Neural cell (in vitro differentiated cells): ENCODE measurements around the gene NOL4L. TPM values are rescaled to one million over a fixed set of nuclear protein-coding genes. Genes with fewer than 3 reads are reported as not detected.
A peak's percentile ranks its signal among the peaks of the same experiment; 100 is the strongest.

Experiments
- H2AFZ ChIP-seq: fragments of 200-600, 300-800 bp; sonication (generic), shearing (Covaris generic); 2 replicates; pipeline ENCODE4 v1.6.0; 2014; ENCODE audit warnings: low read depth, mild to moderate bottlenecking, antibody characterized with exemption, low read length, moderate library complexity
- H3F3A ChIP-seq: fragments of 200-600 bp; shearing (Covaris generic); 2 replicates; pipeline ENCODE4 v1.6.1; 2016; ENCODE audit warnings: mild to moderate bottlenecking, moderate library complexity, mixed read lengths, antibody characterized with exemption, low read length; ENCODE audit not compliant: insufficient read depth, poor library complexity, severe bottlenecking
- H3K27ac ChIP-seq: fragments of 200-600, 300-800 bp; sonication (generic), shearing (Covaris generic); 2 replicates; pipeline ENCODE4 v1.5.1; 2014; ENCODE audit warnings: mild to moderate bottlenecking, low read length, moderate library complexity
- H3K27me3 ChIP-seq: fragments of 300-800, 200-600 bp; sonication (generic), shearing (Covaris generic); 2 replicates; pipeline ENCODE4 v1.6.0; 2014; ENCODE audit warnings: mild to moderate bottlenecking, low read depth, low read length, moderate library complexity; ENCODE audit not compliant: insufficient read depth
- H3K36me3 ChIP-seq: fragments of 300-800, 200-600 bp; sonication (generic), shearing (Covaris generic); 2 replicates; pipeline ENCODE4 v1.5.1; 2014; ENCODE audit warnings: mild to moderate bottlenecking, antibody characterized with exemption, low read length, moderate library complexity; ENCODE audit not compliant: insufficient read depth
- H3K4me2 ChIP-seq: fragments of 300-800, 200-600 bp; sonication (generic), shearing (Covaris generic); 2 replicates; pipeline ENCODE4 v1.6.0; 2014; ENCODE audit warnings: mild to moderate bottlenecking, low read length
- H3K4me3 ChIP-seq: fragments of 300-800, 200-600 bp; sonication (generic), shearing (Covaris generic); 2 replicates; pipeline ENCODE4 v1.5.1; 2014; ENCODE audit warnings: mild to moderate bottlenecking, low read length, moderate library complexity
- H3K79me2 ChIP-seq: fragments of 200-600 bp; shearing (Covaris generic); replicated peaks from 2 replicates; pipeline ENCODE4 v1.6.0; 2014; ENCODE audit warnings: mild to moderate bottlenecking, low read length, moderate library complexity; ENCODE audit not compliant: insufficient read depth
- H3K9ac ChIP-seq: fragments of 300-800, 200-600 bp; sonication (generic), shearing (Covaris generic); 2 replicates; pipeline ENCODE4 v1.6.1; 2016; ENCODE audit warnings: mild to moderate bottlenecking, low read length, mixed read lengths
- H3K9me2 ChIP-seq: fragments of 200-600 bp; shearing (Covaris generic); 2 replicates; pipeline ENCODE4 v1.6.1; 2016; ENCODE audit warnings: mild to moderate bottlenecking, low read length, mixed read lengths; ENCODE audit not compliant: insufficient read depth
- H3K9me3 ChIP-seq: fragments of 200-600, 300-800 bp; sonication (generic), shearing (Covaris generic); 2 replicates; pipeline ENCODE4 v1.6.1; 2016; ENCODE audit warnings: mild to moderate bottlenecking, mixed run types, low read length, moderate library complexity, mixed read lengths
- H4K20me1 ChIP-seq: fragments of 200-600 bp; shearing (Covaris generic); 2 replicates; pipeline ENCODE4 v1.6.1; 2016; ENCODE audit warnings: mild to moderate bottlenecking, mixed run types; ENCODE audit not compliant: insufficient read depth
- EP300 ChIP-seq: fragments of 450-650 bp; conservative IDR thresholded peaks from 2 replicates; pipeline ENCODE4 v1.6.1; 2014; ENCODE audit warnings: antibody characterized with exemption, mild to moderate bottlenecking, moderate library complexity; ENCODE audit not compliant: poor library complexity, severe bottlenecking
- EZH2 ChIP-seq: fragments of 200-600, 300-800 bp; shearing (Covaris generic), sonication (generic); IDR thresholded peaks from 2 replicates; pipeline ENCODE4 v1.6.1; 2014; ENCODE audit warnings: antibody characterized with exemption, low read length, borderline replicate concordance, mild to moderate bottlenecking; ENCODE audit not compliant: insufficient read depth, poor library complexity, severe bottlenecking
- MXI1 ChIP-seq: fragments of 450-650 bp; conservative IDR thresholded peaks from 2 replicates; pipeline ENCODE4 v1.6.1; 2014; ENCODE audit warnings: antibody characterized with exemption, mild to moderate bottlenecking; ENCODE audit not compliant: poor library complexity, severe bottlenecking
- POLR2AphosphoS5 ChIP-seq: IDR thresholded peaks from 2 replicates; pipeline ENCODE4 v1.6.1; 2012
- RAD21 ChIP-seq: fragments of 450-650 bp; conservative IDR thresholded peaks from 2 replicates; pipeline ENCODE4 v1.6.1; 2014; ENCODE audit warnings: antibody characterized with exemption, mild to moderate bottlenecking, moderate library complexity
- SMC3 ChIP-seq: fragments of 450-650 bp; conservative IDR thresholded peaks from 2 replicates; pipeline ENCODE4 v1.6.1; 2014; ENCODE audit warnings: antibody characterized with exemption, mild to moderate bottlenecking, moderate library complexity; ENCODE audit not compliant: poor library complexity
- TAF1 ChIP-seq: IDR thresholded peaks from 2 replicates; pipeline ENCODE4 v1.6.1; 2012; ENCODE audit warnings: low read depth
- polyA plus RNA-seq: library from polyadenylated mRNA; depleted of rRNA; stranded (reverse); fragments of >200 nt; gene quantifications from 2 replicates; pipeline ENCODE4 v1.2.3, GENCODE V29; 2014
- TF ChIP-seq, protein P1 (sequence below): IDR thresholded peaks from 2 replicates; pipeline ENCODE4 v1.6.1; 2012; ENCODE audit warnings: borderline replicate concordance
- TF ChIP-seq, protein P2 (sequence below): fragments of 450-650 bp; IDR thresholded peaks from 2 replicates; pipeline ENCODE4 v1.5.1; 2014; ENCODE audit warnings: antibody characterized with exemption, mild to moderate bottlenecking, moderate library complexity; ENCODE audit not compliant: poor library complexity, severe bottlenecking

NOL4L gene
- polyA plus RNA-seq, 1 donor from 2014 or later, result 20.4 TPM

DNA sequence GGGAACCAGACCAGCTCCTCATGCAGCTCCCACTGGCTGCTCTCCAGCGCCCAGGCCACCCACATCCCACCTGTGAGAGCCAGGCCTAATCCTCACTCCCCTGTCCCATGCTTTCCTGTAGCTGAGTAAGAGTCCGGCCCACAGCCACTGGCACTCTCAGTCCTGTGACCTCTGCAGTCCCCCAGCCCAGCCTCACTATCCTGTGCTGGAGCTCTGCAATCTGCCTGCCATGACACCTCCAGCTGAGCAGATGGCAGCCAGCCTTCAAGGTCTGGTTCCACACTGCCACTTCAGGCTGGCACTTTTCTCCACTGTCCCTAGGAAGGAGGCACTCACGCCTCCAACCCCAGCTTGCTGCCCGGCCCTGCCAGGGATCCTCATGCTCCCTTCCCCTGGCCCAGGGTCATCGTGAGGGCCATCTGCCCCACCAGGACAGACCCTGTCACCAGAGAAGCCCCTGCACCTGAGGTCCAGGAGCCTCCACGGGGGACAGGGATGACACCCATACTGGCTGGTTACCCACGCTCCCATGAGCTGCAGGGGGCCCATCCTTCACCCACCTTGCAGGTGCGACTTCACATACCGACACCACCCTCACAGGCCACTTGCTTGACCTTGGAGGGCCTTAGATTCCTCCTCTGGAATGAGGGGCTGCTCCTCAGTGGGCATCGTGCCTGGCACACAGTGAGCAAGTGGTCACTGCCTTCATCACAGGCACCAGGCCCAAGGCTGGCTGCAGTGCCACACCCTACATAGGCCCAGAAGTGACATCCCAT lies 126.9 kb downstream of the NOL4L start:
- Histone ChIP-seq H3F3A (no peaks in the 10 kb centered on the region), H3K4me3 (peak overlapping the region; percentile 61), H3K9ac (peak overlapping the region; percentile 53), H4K20me1 (peaks cover 17% of the 10 kb centered on the region), H3K27ac (peak overlapping the region; percentile 65), H3K9me3 (no peaks in the 10 kb centered on the region), H3K27me3 (no peaks in the 10 kb centered on the region), H3K9me2 (no peaks in the 10 kb centered on the region), H3K79me2 (peaks cover 32% of the 10 kb centered on the region), H3K36me3 (no peaks in the 10 kb centered on the region), H2AFZ (no peak overlapping the region), H3K4me2 (no peak overlapping the region)
- TF ChIP-seq, protein P1, sequence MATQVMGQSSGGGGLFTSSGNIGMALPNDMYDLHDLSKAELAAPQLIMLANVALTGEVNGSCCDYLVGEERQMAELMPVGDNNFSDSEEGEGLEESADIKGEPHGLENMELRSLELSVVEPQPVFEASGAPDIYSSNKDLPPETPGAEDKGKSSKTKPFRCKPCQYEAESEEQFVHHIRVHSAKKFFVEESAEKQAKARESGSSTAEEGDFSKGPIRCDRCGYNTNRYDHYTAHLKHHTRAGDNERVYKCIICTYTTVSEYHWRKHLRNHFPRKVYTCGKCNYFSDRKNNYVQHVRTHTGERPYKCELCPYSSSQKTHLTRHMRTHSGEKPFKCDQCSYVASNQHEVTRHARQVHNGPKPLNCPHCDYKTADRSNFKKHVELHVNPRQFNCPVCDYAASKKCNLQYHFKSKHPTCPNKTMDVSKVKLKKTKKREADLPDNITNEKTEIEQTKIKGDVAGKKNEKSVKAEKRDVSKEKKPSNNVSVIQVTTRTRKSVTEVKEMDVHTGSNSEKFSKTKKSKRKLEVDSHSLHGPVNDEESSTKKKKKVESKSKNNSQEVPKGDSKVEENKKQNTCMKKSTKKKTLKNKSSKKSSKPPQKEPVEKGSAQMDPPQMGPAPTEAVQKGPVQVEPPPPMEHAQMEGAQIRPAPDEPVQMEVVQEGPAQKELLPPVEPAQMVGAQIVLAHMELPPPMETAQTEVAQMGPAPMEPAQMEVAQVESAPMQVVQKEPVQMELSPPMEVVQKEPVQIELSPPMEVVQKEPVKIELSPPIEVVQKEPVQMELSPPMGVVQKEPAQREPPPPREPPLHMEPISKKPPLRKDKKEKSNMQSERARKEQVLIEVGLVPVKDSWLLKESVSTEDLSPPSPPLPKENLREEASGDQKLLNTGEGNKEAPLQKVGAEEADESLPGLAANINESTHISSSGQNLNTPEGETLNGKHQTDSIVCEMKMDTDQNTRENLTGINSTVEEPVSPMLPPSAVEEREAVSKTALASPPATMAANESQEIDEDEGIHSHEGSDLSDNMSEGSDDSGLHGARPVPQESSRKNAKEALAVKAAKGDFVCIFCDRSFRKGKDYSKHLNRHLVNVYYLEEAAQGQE, result no peak
- no peak for TF ChIP-seq EZH2
- no peak for TF ChIP-seq RAD21
- TF ChIP-seq TAF1, result no peak
- TF ChIP-seq POLR2AphosphoS5, result no peak

DNA sequence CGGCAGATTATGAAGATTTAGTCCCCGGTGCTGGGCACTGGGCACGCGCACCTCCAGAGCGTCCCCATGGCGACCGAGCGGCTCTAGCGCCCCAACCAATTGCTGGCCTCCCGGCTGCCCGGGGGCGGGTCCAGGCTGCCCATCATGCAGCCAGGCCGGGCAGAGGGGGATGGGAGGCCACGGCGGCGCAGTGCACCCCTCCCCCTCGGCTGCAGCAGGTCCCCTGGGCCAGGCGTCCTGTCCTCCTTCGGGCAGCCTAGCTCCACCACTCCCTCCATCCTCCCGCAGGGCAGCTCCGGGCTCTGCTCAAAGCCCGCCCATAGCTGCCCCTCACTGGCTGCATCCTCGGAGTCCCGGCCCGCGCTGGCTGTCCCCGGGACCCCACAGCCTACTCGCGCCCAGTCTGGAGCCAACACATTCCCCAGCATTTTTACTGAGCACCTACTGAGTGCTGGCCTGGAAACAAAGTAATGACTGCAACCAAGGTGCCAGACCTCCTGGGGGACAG lies 127.6 kb downstream of the NOL4L start:
- Histone ChIP-seq H4K20me1 (peaks cover 17% of the 10 kb centered on the region), H3K27ac (peak overlapping the region; percentile 65)

DNA sequence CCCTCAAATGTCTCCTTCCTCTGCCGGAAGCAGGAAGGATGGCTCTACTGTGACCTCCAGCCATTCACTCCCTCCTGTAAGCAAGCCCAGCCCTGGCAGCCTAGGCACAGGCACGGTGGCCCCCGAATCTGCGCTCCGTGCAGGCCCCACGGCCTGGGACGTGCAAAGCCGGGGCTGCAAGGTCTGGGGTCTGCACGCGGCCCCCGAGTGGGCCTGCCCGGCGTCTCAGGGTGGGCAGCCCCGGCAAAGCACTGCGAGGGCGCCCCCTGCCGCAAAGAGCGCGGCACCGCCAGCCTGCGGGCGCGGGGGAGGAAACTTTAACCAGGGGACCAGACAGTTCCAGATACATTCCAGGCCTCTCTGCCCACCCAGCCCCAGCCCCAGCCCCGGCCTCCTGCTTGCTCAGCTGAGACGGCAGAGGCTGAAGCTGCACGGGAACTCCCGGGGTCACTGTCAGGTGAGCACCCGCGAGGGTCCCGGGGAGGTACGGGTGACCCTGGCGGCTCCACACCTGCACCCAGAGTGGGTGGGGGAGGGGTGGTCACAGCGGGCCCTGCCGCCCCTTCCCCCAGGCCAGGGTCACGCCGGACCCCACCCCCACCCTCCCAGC lies 128.2 kb downstream of the NOL4L start:
- no peaks in the 10 kb centered on the region for H3K9me3 ChIP-seq
- peak overlapping the region; percentile 61 for H3K4me3 ChIP-seq
- H3K36me3 ChIP-seq, result no peaks in the 10 kb centered on the region
- H3K9me2 ChIP-seq, result no peaks in the 10 kb centered on the region
- TF ChIP-seq POLR2AphosphoS5 (no peak), TAF1 (no peak), EP300 (no peak), MXI1 (peak; percentile 36), EZH2 (no peak), RAD21 (peak; percentile 68), SMC3 (peak; percentile 70)
- TF ChIP-seq, protein P2, sequence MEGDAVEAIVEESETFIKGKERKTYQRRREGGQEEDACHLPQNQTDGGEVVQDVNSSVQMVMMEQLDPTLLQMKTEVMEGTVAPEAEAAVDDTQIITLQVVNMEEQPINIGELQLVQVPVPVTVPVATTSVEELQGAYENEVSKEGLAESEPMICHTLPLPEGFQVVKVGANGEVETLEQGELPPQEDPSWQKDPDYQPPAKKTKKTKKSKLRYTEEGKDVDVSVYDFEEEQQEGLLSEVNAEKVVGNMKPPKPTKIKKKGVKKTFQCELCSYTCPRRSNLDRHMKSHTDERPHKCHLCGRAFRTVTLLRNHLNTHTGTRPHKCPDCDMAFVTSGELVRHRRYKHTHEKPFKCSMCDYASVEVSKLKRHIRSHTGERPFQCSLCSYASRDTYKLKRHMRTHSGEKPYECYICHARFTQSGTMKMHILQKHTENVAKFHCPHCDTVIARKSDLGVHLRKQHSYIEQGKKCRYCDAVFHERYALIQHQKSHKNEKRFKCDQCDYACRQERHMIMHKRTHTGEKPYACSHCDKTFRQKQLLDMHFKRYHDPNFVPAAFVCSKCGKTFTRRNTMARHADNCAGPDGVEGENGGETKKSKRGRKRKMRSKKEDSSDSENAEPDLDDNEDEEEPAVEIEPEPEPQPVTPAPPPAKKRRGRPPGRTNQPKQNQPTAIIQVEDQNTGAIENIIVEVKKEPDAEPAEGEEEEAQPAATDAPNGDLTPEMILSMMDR, result peak; percentile 83
- TF ChIP-seq, protein P1, result no peak
- peak overlapping the region; percentile 65 for H3K27ac ChIP-seq
- H3K79me2 ChIP-seq, result peaks cover 31% of the 10 kb centered on the region
- peak overlapping the region; percentile 53 for H3K9ac ChIP-seq
- no peaks in the 10 kb centered on the region for H3K27me3 ChIP-seq
- peaks cover 17% of the 10 kb centered on the region for H4K20me1 ChIP-seq
- H3F3A ChIP-seq, result no peaks in the 10 kb centered on the region
- H3K4me2 ChIP-seq, result no peak overlapping the region
- no peak overlapping the region for H2AFZ ChIP-seq

More for the DNA sequence above, 127.6 kb downstream of the NOL4L start:
- peak; percentile 3 for TF ChIP-seq MXI1
- TF ChIP-seq TAF1, result no peak
- peak; percentile 14 for TF ChIP-seq POLR2AphosphoS5
- peak overlapping the region; percentile 53 for H3K9ac ChIP-seq
- H3K27me3 ChIP-seq, result no peaks in the 10 kb centered on the region
- H3K79me2 ChIP-seq, result peaks cover 31% of the 10 kb centered on the region
- no peaks in the 10 kb centered on the region for H3K36me3 ChIP-seq
- no peak overlapping the region for H3K4me2 ChIP-seq
- H2AFZ ChIP-seq, result no peak overlapping the region
- no peaks in the 10 kb centered on the region for H3K9me3 ChIP-seq
- H3K9me2 ChIP-seq, result no peaks in the 10 kb centered on the region
- no peaks in the 10 kb centered on the region for H3F3A ChIP-seq
- H3K4me3 ChIP-seq, result peak overlapping the region; percentile 61
